Lung (tissue), 12 donors: ENCODE results near the gene LHPP. TPM values are rescaled to one million over a fixed set of nuclear protein-coding genes. Genes with fewer than 3 reads are reported as not detected.

Source experiments
- ATAC-seq: fragments of 200-7000 bp; cut with Tn5 transposase; one replicate; pipeline ENCODE4 v1.9.1; 2020; ENCODE audit warnings: moderate number of reproducible peaks; ENCODE audit not compliant: insufficient read depth, low FRiP score
- DNase-seq, 3 donors: peaks; one replicate each; pipeline ENCODE4 v3.0.0-alpha.2; 2013 to 2017
- H3K27ac ChIP-seq, 2 donors: one replicate each; pipeline ENCODE4 v1.5.1; 2013; ENCODE audit warnings: mild to moderate bottlenecking in 2 of 2, moderate library complexity in 2 of 2, control low read depth in 1 of 2, inconsistent platforms in 1 of 2, low read depth in 1 of 2, low read length in 1 of 2
- H3K27me3 ChIP-seq, 3 donors: one replicate each; pipeline ENCODE4 v1.5.1; 2013; ENCODE audit warnings: low read length in 2 of 3; ENCODE audit not compliant: control insufficient read depth in 3 of 3, insufficient read depth in 3 of 3
- H3K36me3 ChIP-seq, 4 donors: one replicate each; pipeline ENCODE4 v1.5.1; 2013; ENCODE audit warnings: low read length in 4 of 4, mild to moderate bottlenecking in 1 of 4, moderate library complexity in 1 of 4; ENCODE audit not compliant: control insufficient read depth in 4 of 4, insufficient read depth in 4 of 4
- H3K4me1 ChIP-seq, 5 donors: one replicate each; pipeline ENCODE4 v1.5.1; 2013; ENCODE audit warnings: low read length in 5 of 5, mild to moderate bottlenecking in 2 of 5, moderate library complexity in 1 of 5; ENCODE audit not compliant: control insufficient read depth in 5 of 5, insufficient read depth in 5 of 5
- H3K4me3 ChIP-seq: one replicate; pipeline ENCODE4 v1.5.1; 2013; ENCODE audit warnings: mild to moderate bottlenecking, control low read depth, moderate library complexity
- H3K9ac ChIP-seq, 2 donors: one replicate each; pipeline ENCODE4 v1.5.1; 2013; ENCODE audit warnings: low read length in 2 of 2, control low read depth in 1 of 2; ENCODE audit not compliant: insufficient read depth in 1 of 2
- H3K9me3 ChIP-seq, 4 donors: one replicate each; pipeline ENCODE4 v1.5.1; 2013; ENCODE audit warnings: low read length in 3 of 4, mild to moderate bottlenecking in 1 of 4, moderate library complexity in 1 of 4; ENCODE audit not compliant: control insufficient read depth in 4 of 4, insufficient read depth in 3 of 4
- WGBS, 2 donors: extraction: QIAGEN DNeasy Blood & Tissue Kit; methylation state at CpG; one replicate each; pipeline ENCODE4 v1.1.7; 2013; 5-methylcytosine and 5-hydroxymethylcytosine counted together
- polyA plus RNA-seq, 2 donors: library from polyadenylated mRNA; stranded (reverse); fragments of 200-250 nt; gene quantifications; one replicate each; pipeline ENCODE4 v1.2.1, GENCODE V29; 2013
- total RNA-seq, 2 donors: library from RNA; depleted of rRNA in 1 of 2; stranded (reverse); fragments of >200 nt in 1 of 2; gene quantifications; one replicate each; pipeline ENCODE4 v1.2.1, GENCODE V29; 2014 to 2021
- TF ChIP-seq, protein P1 (sequence below): IDR thresholded peaks from 2 replicates; pipeline ENCODE4 v1.5.1; 2012; ENCODE audit warnings: mild to moderate bottlenecking; ENCODE audit errors: control extremely low read depth, extremely low read depth
- donor health status: control.
- donor health status: control.
- donor health status: Bipolar disorder and iron deficiency.
- donor health status: healthy.
- donor health status: DM: yes; HTN: yes; CAD: no.

The LHPP gene
- total and polyA plus RNA-seq, 4 donors = 7.1 to 18.6 (median 14.8) TPM

DNA sequence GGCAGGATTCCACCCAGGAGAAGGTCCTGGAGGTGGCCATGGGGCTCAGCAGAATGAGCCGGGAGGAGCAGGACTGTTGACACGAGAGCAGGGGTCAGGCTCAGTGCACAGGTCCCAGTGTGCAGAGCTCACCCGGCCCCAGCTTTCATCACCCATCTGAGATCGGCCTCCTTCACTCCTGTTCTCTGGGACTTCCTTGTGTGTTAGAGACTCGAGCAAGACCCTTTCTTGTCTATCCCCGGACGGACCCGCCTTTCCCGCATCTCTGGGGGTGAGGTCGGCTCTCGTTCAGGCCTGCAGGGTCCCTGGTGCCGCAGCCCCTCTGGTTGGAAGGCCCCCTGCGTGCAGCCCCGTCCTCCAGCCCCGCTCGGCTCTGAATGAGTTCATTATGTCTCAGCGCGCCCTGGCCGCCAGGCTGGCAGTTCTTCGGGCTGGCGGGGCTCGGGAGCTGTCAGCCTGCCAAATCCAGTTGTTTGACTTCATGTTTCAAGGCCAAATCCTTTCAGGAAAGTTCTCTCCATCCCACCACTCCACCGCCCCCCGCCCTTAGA, 127.9 kb downstream of the LHPP start:
- TF ChIP-seq, protein P1, sequence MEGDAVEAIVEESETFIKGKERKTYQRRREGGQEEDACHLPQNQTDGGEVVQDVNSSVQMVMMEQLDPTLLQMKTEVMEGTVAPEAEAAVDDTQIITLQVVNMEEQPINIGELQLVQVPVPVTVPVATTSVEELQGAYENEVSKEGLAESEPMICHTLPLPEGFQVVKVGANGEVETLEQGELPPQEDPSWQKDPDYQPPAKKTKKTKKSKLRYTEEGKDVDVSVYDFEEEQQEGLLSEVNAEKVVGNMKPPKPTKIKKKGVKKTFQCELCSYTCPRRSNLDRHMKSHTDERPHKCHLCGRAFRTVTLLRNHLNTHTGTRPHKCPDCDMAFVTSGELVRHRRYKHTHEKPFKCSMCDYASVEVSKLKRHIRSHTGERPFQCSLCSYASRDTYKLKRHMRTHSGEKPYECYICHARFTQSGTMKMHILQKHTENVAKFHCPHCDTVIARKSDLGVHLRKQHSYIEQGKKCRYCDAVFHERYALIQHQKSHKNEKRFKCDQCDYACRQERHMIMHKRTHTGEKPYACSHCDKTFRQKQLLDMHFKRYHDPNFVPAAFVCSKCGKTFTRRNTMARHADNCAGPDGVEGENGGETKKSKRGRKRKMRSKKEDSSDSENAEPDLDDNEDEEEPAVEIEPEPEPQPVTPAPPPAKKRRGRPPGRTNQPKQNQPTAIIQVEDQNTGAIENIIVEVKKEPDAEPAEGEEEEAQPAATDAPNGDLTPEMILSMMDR = no peak
- WGBS, 2 donors = 68 to 80% methylated on average over 24 of the region's 24 CpGs
- Histone ChIP-seq H3K9ac (no peak overlapping the region), H3K4me3 (no peak overlapping the region), H3K36me3 (no peaks in the 10 kb centered on the region), H3K9me3 (peaks cover 0 to 5% (median 1%) of the 10 kb centered on the region in 4 donors), H3K27me3 (no peaks in the 10 kb centered on the region), H3K4me1 (peaks cover 0 to 18% (median 4%) of the 10 kb centered on the region in 5 donors), H3K27ac (no peak overlapping the region)
- DNase-seq (peak; percentile 70 to 86 (median 83)), ATAC-seq (no peak)

DNA sequence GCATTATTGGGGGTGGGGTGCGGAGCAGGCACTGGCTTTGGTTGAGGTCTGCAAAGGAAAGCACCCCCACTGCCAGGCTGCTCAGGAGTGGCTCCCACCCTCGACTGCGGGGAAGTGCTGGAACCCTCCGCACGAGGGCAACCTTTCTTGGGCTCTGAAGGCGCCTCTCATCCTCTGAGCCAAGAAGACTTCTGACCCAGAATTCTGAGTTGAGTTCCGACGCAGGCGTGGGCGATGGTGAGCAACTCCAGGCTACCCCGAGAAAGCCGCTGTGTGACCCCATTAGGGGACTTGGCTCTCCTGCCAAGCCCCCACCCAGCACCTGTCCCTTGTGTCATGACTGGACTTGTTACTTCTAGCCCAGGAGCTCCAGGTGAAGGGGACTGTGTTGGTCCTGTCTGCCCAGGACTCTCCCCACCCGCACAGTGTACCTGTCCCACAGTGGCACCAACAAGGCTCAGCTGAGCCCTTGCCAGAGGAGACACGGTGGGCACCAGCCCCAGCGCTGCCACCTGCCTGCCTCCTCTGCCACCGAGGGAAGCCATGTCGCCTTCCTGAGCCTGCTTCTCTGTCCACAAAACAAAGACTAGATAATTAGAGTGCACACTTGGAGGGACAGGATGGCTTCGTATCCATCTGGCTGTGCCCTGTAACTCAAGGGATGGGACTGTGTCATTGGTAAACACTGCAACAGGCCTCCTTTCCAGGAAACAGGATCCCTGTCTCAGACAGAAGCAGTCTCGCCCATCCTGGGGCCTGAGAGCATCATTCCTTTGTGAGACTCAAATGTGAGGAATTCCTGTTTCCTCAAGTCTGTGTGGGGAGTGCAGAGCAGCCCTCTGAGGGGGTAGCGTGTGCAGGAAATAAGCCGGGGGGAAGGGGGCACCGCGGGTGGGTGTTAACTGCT, 128.8 kb downstream of the LHPP start:
- TF ChIP-seq, protein P1 = no peak
- Histone ChIP-seq H3K4me1 (peaks cover 0 to 18% (median 4%) of the 10 kb centered on the region in 5 donors), H3K27me3 (no peaks in the 10 kb centered on the region), H3K9me3 (peaks cover 0 to 5% (median 1%) of the 10 kb centered on the region in 4 donors), H3K4me3 (no peak overlapping the region), H3K36me3 (no peaks in the 10 kb centered on the region), H3K27ac (no peak overlapping the region), H3K9ac (no peak overlapping the region)
- no peak for DNase-seq
- no peak for ATAC-seq
- 80 to 81% methylated on average over 23 of the region's 23 CpGs for WGBS, 2 donors

DNA sequence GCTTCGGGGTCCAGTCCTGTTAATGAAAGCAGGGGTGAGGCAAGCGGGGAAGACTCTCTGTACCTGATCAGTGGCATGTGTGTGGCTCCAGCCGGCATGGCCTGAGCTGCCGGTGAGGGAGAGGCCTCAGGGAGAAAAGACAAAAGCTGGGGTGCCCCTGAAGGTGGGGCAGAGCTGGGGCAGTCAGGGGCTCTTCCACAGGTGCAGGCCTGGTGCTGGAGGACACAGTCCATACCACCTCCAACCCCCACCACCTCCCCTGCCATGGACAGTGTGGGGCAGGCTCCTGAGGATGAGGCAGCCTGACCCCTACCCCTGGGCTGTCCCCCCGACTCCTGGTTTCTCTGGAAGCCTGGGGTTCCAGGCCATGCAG, 129.5 kb downstream of the LHPP start:
- Histone ChIP-seq H3K36me3 (no peaks in the 10 kb centered on the region), H3K4me3 (no peak overlapping the region), H3K9me3 (peaks cover 0 to 5% (median 1%) of the 10 kb centered on the region in 4 donors), H3K9ac (no peak overlapping the region), H3K27me3 (no peaks in the 10 kb centered on the region), H3K4me1 (peaks cover 0 to 18% (median 4%) of the 10 kb centered on the region in 5 donors), H3K27ac (no peak overlapping the region)
- no peak for ATAC-seq
- TF ChIP-seq, protein P1 = no peak
- no peak for DNase-seq
- 73 to 80% methylated on average over 5 of the region's 5 CpGs for WGBS, 2 donors
